ENCODE results near the gene CARM1.

Gene CARM1

DNA sequence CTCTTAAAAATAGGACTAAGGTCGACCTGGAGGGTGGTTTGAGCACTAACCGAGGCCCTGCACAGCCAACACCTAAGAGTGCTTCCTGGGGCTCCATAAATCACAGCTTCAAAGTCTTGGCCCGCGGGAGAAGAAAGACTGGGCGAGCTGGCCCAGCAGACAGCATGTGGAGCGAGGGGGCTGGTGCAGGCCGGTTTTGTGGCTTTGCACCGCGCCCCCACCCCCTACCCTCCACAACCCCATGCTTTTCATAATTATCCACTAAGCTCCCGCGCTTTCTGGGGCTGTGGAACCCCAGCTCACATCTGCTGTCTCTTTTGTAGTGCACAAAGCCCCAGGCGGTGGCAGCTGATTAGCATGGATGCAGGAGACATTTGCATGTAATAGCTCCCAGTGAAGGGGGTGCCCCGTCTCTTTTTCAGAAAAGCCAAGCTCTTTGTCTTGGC lies 17.1 kb downstream of the CARM1 start:
- Histone ChIP-seq H3K9me3 (ENCODE audit: low read length) (no peaks in the 10 kb centered on the region), H3K4me3 (ENCODE audit: low read length) (no peak overlapping the region), H3K4me1 (ENCODE audit: insufficient read depth, low read length) (peaks cover 63% of the 10 kb centered on the region), H2AFZ (ENCODE audit: low read depth, low read length) (no peak overlapping the region), H3K36me3 (ENCODE audit: insufficient read depth, low read length) (no peaks in the 10 kb centered on the region), H3K27me3 (ENCODE audit: insufficient read depth, low read length) (no peaks in the 10 kb centered on the region)

DNA sequence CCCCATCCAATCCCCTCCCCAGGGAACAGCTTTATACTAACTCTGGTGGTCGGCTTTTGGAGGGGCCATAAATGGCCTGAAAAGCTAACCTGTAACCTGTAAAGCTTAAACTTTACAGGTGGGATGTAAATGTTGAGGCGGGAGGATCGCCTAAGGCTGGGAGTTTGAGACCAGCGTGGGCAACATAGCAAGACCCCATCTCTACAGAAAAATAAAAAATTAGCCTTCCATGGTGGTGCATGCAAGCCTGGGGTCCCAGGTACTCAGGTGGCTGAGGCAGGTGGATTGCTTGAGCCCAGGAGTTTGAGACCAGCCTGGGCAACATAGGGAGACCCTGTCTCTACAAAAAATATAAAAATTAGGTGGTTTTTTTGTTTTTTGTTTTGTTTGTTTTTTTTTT lies 18.5 kb downstream of the CARM1 start:
- H3K4me1 ChIP-seq (ENCODE audit: insufficient read depth, low read length), result peaks cover 63% of the 10 kb centered on the region
- H2AFZ ChIP-seq (ENCODE audit: low read depth, low read length), result no peak overlapping the region
- peaks cover 5% of the 10 kb centered on the region for H3K36me3 ChIP-seq (ENCODE audit: insufficient read depth, low read length)
- no peaks in the 10 kb centered on the region for H3K9me3 ChIP-seq (ENCODE audit: low read length)
- H3K27me3 ChIP-seq (ENCODE audit: insufficient read depth, low read length), result no peaks in the 10 kb centered on the region
- H3K4me3 ChIP-seq (ENCODE audit: low read length), result no peak overlapping the region

GRCh38 chr19:10891405-10892086 lies 20.2 kb downstream of the CARM1 start:
- Histone ChIP-seq H3K4me3 (ENCODE audit: low read length) (peak overlapping the region; percentile 9), H3K9me3 (ENCODE audit: low read length) (no peaks in the 10 kb centered on the region), H3K36me3 (ENCODE audit: insufficient read depth, low read length) (peaks cover 5% of the 10 kb centered on the region), H3K27me3 (ENCODE audit: insufficient read depth, low read length) (no peaks in the 10 kb centered on the region), H3K4me1 (ENCODE audit: insufficient read depth, low read length) (peaks cover 53% of the 10 kb centered on the region), H2AFZ (ENCODE audit: low read depth, low read length) (peak overlapping the region; percentile 7)

DNA sequence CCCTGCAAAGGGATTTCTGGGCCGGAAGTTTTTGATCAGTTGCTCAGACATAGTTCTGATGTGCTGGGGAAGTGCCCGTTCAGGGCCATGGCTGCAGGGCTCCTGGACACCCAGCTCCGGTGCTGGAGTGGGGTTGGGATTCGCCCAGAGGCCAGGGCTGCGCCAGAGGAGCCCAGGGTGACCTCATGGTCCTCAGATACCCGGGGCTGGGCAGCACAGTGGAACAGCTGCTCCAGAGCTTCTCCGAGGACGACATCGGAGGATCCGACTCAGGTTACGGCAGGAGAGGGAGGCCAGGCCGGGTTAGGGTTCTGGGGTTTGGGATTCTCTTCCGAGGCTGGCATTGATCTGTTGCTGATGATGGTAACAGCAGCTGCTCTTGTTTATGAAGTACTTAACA lies 20.9 kb downstream of the CARM1 start:
- Histone ChIP-seq H3K4me3 (ENCODE audit: low read length) (no peak overlapping the region), H2AFZ (ENCODE audit: low read depth, low read length) (no peak overlapping the region)

GRCh38 chr19:10894911-10895213 lies 23.5 kb downstream of the CARM1 start:
- H3K4me1 ChIP-seq (ENCODE audit: insufficient read depth, low read length), result peaks cover 27% of the 10 kb centered on the region
- H3K27me3 ChIP-seq (ENCODE audit: insufficient read depth, low read length), result no peaks in the 10 kb centered on the region
- H3K36me3 ChIP-seq (ENCODE audit: insufficient read depth, low read length), result peaks cover 5% of the 10 kb centered on the region
- H3K9me3 ChIP-seq (ENCODE audit: low read length), result no peaks in the 10 kb centered on the region
- no peak overlapping the region for H3K4me3 ChIP-seq (ENCODE audit: low read length)
- H2AFZ ChIP-seq (ENCODE audit: low read depth, low read length), result no peak overlapping the region

More for the DNA sequence above, 20.9 kb downstream of the CARM1 start:
- Histone ChIP-seq H3K9me3 (ENCODE audit: low read length) (no peaks in the 10 kb centered on the region), H3K36me3 (ENCODE audit: insufficient read depth, low read length) (peaks cover 5% of the 10 kb centered on the region), H3K4me1 (ENCODE audit: insufficient read depth, low read length) (peaks cover 46% of the 10 kb centered on the region), H3K27me3 (ENCODE audit: insufficient read depth, low read length) (no peaks in the 10 kb centered on the region)

- H2AFZ ChIP-seq (ENCODE audit: low read depth, low read length), result no peak overlapping the region
- no peak overlapping the region for H3K4me3 ChIP-seq (ENCODE audit: low read length)
- no peaks in the 10 kb centered on the region for H3K9me3 ChIP-seq (ENCODE audit: low read length)
- H3K27me3 ChIP-seq (ENCODE audit: insufficient read depth, low read length), result no peaks in the 10 kb centered on the region
- H3K4me1 ChIP-seq (ENCODE audit: insufficient read depth, low read length), result peaks cover 27% of the 10 kb centered on the region
- peaks cover 5% of the 10 kb centered on the region for H3K36me3 ChIP-seq (ENCODE audit: insufficient read depth, low read length)
Measured at GRCh38 chr19:10895363-10895762, 24.0 kb downstream of the CARM1 start.

DNA sequence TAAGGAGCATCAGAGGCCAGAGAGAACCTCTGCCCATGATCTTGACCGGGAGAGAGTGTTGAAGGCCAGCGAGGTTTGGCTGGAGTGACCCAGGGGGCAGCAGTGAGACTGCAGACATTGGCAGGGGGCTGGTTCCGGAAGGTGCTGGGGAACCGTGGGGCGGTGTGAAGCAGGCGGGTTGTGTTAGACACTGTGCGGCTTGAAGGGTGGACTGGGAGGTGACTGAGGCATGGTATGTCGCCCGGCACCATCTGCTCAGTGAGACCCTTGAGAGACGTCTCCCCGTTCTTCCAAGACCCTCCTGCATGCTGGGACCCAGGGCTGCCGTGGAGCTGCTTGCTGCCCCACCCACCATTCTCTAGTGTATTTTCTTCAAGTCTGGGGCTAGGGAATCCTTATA lies 24.6 kb downstream of the CARM1 start:
- H3K4me3 ChIP-seq (ENCODE audit: low read length), result no peak overlapping the region

GRCh38 chr19:10896851-10897526 lies 25.6 kb downstream of the CARM1 start:
- no peaks in the 10 kb centered on the region for H3K9me3 ChIP-seq (ENCODE audit: low read length)
- no peaks in the 10 kb centered on the region for H3K27me3 ChIP-seq (ENCODE audit: insufficient read depth, low read length)
- H3K36me3 ChIP-seq (ENCODE audit: insufficient read depth, low read length), result peaks cover 5% of the 10 kb centered on the region
- peaks cover 13% of the 10 kb centered on the region for H3K4me1 ChIP-seq (ENCODE audit: insufficient read depth, low read length)
- H3K4me3 ChIP-seq (ENCODE audit: low read length), result no peak overlapping the region
- H2AFZ ChIP-seq (ENCODE audit: low read depth, low read length), result no peak overlapping the region

More for the DNA sequence above, 24.6 kb downstream of the CARM1 start:
- Histone ChIP-seq H3K27me3 (ENCODE audit: insufficient read depth, low read length) (no peaks in the 10 kb centered on the region), H3K36me3 (ENCODE audit: insufficient read depth, low read length) (peaks cover 5% of the 10 kb centered on the region), H3K9me3 (ENCODE audit: low read length) (no peaks in the 10 kb centered on the region), H3K4me1 (ENCODE audit: insufficient read depth, low read length) (peaks cover 24% of the 10 kb centered on the region), H2AFZ (ENCODE audit: low read depth, low read length) (no peak overlapping the region)

DNA sequence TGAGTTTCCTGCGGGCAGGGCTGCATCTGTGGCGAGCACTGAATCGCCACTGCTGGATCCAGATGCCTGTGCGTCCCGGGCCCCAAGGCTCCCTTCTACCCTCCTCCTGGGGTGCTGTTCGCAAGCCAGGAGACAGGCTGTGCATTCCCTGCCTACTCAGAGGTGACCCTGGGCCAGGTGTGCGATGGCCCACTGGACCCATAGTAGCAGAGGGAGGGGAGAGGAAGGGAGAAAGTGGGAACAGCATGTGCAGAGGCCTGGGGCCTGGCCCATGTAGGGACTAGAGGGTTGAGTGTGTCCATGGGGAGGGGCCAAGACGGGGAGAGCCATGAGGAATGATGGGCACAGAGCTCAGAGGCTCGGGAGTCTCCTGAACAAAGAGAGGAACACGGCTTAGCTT lies 27.3 kb downstream of the CARM1 start:
- H2AFZ ChIP-seq (ENCODE audit: low read depth, low read length), result no peak overlapping the region
- no peaks in the 10 kb centered on the region for H3K9me3 ChIP-seq (ENCODE audit: low read length)
- H3K4me3 ChIP-seq (ENCODE audit: low read length), result no peak overlapping the region
- H3K27me3 ChIP-seq (ENCODE audit: insufficient read depth, low read length), result no peaks in the 10 kb centered on the region
- peaks cover 7% of the 10 kb centered on the region for H3K36me3 ChIP-seq (ENCODE audit: insufficient read depth, low read length)
- H3K4me1 ChIP-seq (ENCODE audit: insufficient read depth, low read length), result peaks cover 8% of the 10 kb centered on the region

DNA sequence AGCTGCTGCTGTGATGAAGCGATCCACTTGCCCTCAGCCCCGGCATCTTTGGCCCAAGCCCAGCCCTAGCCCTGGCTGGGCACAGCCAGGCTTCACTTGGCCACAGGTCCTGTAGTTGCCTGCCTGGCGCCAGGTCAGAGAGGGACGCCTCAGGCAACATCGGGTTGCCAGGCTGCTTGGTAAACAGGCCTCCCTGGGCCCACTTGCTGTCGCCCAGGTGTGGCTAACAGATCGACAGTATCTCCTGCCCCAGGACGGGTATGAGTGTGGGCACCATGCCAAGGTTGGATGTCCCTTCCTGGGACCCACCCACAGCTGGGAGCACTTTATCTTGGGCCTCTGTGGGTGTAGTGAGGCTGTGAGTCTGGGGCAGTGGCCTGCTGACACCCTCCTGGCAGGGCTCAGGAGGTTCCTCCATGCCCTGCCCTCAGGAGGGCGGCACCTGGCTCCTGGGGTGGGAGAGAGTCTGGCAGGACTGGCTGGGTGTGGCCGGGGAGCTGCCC lies 27.8 kb downstream of the CARM1 start:
- no peak overlapping the region for H2AFZ ChIP-seq (ENCODE audit: low read depth, low read length)
- peaks cover 3% of the 10 kb centered on the region for H3K4me1 ChIP-seq (ENCODE audit: insufficient read depth, low read length)
- H3K4me3 ChIP-seq (ENCODE audit: low read length), result no peak overlapping the region
- peaks cover 4% of the 10 kb centered on the region for H3K36me3 ChIP-seq (ENCODE audit: insufficient read depth, low read length)
- H3K27me3 ChIP-seq (ENCODE audit: insufficient read depth, low read length), result no peaks in the 10 kb centered on the region
- H3K9me3 ChIP-seq (ENCODE audit: low read length), result no peaks in the 10 kb centered on the region

DNA sequence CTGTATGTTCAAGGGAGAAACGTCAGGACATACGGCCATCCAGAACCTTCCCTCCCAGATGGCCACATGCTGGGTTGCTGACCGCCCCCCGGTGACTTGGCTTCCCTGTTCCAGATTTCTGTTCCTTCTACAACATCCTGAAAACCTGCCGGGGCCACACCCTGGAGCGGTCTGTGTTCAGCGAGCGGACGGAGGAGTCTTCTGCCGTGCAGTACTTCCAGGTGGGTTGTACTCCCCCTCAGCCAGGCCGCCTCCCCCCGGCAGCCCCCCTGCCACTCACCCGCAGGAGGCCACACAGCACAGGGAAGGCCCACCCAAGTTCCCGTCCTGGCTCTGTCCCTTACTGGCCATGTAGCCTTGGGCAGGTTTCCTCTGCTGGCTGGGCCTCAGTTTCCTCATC lies 36.6 kb downstream of the CARM1 start:
- Histone ChIP-seq H3K4me3 (ENCODE audit: low read length) (no peak overlapping the region), H3K36me3 (ENCODE audit: insufficient read depth, low read length) (peaks cover 45% of the 10 kb centered on the region), H3K4me1 (ENCODE audit: insufficient read depth, low read length) (no peaks in the 10 kb centered on the region), H3K27me3 (ENCODE audit: insufficient read depth, low read length) (no peaks in the 10 kb centered on the region), H2AFZ (ENCODE audit: low read depth, low read length) (no peak overlapping the region), H3K9me3 (ENCODE audit: low read length) (no peaks in the 10 kb centered on the region)

DNA sequence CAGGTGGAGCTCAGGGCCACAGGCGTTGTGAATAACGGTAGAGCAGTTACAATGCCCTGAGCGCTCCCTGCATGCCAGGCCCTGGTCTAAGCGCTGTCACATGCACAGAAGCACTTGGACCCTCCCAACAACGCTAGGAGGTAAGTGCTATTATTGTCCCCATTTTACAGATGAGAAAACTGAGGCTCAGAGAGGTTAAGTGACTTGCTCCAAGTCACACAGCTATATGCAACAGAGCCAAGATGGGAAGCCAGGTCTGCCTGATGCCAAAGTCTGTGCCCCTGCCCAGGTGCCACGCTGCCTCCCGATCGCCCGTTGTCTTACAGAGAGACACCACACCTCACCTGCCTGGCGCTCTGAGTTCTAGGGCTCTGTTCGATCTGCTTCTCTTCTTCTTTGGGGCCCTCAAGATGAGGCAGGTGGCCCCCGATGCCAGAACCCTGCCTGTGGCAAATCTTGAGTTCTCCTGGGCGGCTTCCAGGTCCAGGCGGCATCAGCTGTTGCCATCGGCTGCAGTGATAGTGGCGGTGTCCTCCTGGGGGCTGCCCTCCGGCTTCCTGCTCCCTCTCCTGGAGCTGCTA lies 37.1 kb downstream of the CARM1 start:
- no peaks in the 10 kb centered on the region for H3K27me3 ChIP-seq (ENCODE audit: insufficient read depth, low read length)
- H3K4me3 ChIP-seq (ENCODE audit: low read length), result no peak overlapping the region
- no peaks in the 10 kb centered on the region for H3K4me1 ChIP-seq (ENCODE audit: insufficient read depth, low read length)
- H3K36me3 ChIP-seq (ENCODE audit: insufficient read depth, low read length), result peaks cover 43% of the 10 kb centered on the region
- no peaks in the 10 kb centered on the region for H3K9me3 ChIP-seq (ENCODE audit: low read length)
- no peak overlapping the region for H2AFZ ChIP-seq (ENCODE audit: low read depth, low read length)

- H3K4me3 ChIP-seq (ENCODE audit: low read length), result no peak overlapping the region
- no peak overlapping the region for H2AFZ ChIP-seq (ENCODE audit: low read depth, low read length)
- peaks cover 54% of the 10 kb centered on the region for H3K36me3 ChIP-seq (ENCODE audit: insufficient read depth, low read length)
- no peaks in the 10 kb centered on the region for H3K4me1 ChIP-seq (ENCODE audit: insufficient read depth, low read length)
- H3K27me3 ChIP-seq (ENCODE audit: insufficient read depth, low read length), result no peaks in the 10 kb centered on the region
- no peaks in the 10 kb centered on the region for H3K9me3 ChIP-seq (ENCODE audit: low read length)
Measured at GRCh38 chr19:10911579-10912363, 40.4 kb downstream of the CARM1 start.

Measured in neuron (in vitro differentiated cells).